Erythroblast (primary cell): ENCODE measurements around the gene SHANK2.

Source experiments
- DNase-seq, 2 experiments: peaks; one replicate each; lab custom pipeline; 2025; lab: John Stamatoyannopoulos, UW
- GATA1 ChIP-seq: IDR thresholded peaks from 2 replicates; pipeline ENCODE4 v1.6.1; 2011; ENCODE audit warnings: low read depth, mild to moderate bottlenecking, control low read depth, low read length, moderate library complexity
- POLR2A ChIP-seq: IDR thresholded peaks from 2 replicates; pipeline ENCODE4 v1.6.1; 2011; ENCODE audit warnings: mild to moderate bottlenecking, low read length

Gene SHANK2

DNA sequence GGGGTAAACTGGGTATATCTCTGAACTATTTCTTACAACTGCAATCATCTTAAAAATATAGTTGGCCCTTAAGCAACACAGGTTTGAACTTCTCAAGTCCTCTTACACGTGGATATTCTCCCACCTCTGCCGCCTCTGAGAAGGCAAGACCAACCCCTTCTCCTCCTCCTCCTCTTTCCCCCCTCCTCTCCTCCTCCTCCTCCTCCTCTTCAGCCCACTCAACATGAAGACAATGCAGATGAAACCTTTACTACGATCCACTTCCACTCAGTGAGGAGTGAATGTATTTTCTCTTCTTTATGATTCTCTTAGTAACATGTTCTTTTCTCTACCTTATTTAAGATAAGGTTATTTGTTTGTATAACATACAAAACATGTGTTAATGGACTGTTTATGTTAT is 20.0 kb downstream of the SHANK2 start:
- no peak for DNase-seq
- no peak for TF ChIP-seq POLR2A
- TF ChIP-seq GATA1 = no peak

DNA sequence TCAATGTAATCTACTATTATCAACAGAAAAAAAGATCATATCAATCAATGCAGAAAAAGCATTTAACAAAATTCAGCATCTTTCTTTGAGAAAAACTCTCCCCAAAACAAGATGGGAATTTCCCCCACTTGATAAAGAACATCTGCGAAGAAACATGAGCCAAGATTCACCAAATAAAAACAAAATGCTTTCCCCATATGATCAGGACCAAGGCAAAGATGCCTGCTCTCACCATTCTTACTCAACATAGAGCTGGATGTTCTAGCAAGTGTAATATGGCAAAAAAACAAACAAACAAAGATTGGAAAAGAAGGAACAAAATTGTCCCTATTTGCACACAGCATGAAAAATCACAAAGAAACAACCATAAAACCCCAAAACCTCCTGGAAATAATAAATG is 23.4 kb downstream of the SHANK2 start:
- TF ChIP-seq POLR2A (no peak), GATA1 (no peak)
- no peak for DNase-seq

DNA sequence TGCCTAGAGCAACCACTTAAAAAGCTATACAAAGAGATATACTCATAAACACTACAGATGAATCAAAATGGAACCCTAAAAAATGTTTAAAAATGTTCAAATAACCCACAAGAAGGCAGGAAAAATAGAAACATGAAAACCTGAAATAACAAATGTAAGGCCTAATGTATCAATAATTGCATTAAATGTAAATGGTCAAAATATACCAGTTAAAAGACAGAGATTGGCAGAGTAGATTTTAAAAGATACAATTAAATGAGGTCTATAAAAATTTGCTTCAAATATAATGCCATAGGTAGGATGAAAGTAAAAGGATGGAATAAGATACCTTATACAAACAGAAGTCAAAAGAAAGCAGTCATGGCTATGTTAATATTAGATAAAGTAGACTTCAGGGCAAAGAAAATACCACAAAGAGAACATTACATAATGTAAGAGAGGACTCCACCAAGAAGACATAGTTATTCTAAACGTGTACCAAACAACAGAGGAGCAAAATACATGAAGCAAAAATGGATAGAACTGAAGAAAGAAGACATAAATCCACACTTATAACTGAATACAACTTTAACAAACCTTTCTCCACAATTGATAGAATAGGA is 25.2 kb downstream of the SHANK2 start:
- TF ChIP-seq POLR2A (no peak), GATA1 (no peak)
- no peak for DNase-seq

DNA sequence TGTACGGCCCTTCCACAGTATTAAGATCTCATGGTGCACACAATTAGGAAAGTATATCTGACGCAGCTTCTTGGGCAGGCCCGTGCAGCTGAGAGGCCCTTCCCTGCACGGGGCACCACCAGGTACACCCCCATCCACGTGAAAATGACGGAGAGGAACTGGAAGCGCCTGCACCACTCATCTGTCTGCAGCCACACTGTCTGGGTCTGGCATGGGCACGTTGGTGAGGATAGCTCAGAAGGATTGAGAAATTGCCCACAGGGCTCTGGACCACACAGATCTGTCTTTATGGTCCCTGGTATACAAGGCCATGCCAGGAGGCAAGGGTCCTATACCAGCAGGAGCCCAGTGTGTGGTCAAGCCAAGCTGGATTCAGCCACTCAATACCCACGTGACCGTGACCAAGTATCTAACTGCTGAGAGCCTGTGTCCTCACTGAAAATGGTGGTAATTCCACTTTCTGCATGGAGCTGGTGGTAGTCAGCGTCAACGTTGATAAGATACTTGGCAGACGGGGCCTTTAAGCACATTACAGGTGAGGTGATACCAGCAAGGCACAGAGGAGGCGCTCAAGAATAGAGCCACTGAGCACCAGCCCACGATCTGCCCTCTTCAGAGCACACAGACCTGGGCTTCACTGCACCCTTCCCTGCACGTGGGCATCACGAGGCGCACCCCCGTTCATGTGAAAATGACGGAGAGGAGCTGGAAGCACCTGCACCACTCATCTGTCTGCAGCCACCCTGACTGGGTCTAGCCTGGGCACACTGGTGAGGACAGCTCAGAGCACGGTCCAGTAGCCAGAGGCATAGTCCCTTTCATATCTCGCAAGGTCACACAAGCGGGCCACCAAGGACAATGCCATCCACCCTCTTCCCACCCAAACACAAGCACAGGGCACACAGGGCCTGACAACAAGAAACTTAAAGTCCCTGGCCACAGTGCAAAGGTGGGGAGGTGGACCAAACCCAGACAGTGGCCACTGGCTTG is 28.4 kb downstream of the SHANK2 start:
- TF ChIP-seq POLR2A (no peak), GATA1 (no peak)
- no peak for DNase-seq

DNA sequence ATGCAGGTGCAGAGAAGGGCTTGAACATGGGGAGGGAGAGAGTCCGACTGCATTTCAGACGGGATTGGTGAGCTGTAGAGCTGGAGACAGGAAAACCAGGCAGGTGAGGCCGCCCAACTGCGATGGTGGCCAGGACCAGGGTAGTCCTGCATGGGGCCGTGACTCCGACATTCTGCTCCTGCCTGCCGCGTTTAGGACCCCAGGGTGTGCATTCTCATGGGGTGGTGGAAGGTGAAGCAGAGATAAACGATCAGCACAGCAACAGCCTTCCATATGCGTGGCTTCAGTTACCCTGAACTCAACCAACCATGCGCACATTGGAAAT is 29.3 kb downstream of the SHANK2 start:
- DNase-seq = no peak
- no peak for TF ChIP-seq GATA1
- no peak for TF ChIP-seq POLR2A

DNA sequence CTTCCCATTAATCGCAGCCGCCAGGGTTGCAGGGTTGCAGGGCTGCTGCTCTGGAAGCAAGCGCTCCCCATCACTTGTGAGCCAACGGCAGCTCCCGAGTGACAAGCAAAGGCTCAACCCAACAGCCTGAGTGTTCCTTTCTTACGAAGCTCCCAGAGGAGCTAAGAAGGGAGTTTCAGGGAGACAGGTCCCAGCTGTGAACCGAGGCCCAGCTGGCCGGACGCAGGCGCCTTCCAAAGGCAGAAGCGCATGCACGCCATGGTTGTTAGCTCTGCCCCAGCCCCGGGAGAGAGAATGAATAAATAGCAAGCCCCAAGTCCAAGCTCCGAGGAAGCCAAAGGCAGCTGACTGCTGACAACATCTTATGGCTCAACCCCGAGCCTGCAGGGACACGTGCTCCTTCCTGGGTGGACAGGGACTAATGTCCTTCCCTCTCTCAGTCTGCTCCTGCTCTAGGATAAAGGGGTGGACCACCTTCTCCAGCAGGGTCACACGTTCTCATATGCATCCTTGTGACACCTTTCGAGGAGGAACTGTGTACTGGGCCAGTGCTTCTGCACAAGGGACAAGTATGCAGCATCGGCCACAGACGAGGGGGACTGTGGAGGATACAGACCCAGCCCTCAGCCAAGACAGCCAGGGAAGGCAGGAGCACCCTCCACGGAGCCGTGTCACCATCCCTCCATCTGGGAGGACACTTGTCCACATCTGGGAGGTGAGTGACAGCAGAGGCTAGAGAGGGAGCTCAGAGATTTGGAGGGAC is 29.9 kb downstream of the SHANK2 start:
- TF ChIP-seq POLR2A = no peak
- TF ChIP-seq GATA1 = no peak
- DNase-seq = no peak

DNA sequence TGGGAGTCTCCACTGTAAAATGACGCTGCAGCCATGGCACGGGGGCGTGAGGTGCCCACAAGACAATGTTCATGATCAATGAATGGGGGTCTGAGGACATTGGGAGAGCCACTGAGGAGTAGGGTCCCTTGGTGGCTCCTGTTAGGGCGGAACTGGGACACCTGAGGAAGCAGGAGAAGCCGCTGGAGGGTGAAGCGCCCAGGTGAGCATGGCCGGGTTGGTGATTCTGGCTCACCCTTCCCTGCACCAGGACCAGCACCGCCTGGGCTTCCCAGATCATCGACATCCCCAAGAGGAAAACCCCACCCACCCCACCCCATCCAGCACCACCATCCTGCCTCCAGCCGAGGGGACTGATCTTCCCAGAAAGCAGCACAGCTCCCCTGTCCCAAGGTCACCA is 30.6 kb downstream of the SHANK2 start:
- no peak for TF ChIP-seq POLR2A
- TF ChIP-seq GATA1 = no peak
- no peak for DNase-seq

DNA sequence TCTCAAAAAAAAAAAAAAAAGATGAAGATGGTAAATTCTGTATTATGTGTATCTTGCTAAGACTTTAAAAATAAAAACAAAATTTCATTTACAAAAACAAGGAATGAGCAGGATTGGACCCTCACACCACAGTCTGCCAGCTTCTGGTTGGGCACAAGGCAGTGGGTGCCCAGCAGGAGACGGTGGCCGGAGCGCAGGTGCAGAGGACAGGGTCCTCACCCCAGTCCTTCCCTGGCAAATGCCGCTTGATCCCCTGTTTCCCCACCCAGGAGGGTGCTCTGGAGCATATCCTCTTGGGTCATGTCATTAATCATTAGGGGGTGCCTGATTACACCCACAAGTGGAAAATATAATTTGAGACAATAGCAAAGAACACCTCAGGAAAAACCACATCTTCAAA is 31.2 kb downstream of the SHANK2 start:
- no peak for DNase-seq
- TF ChIP-seq POLR2A = no peak
- no peak for TF ChIP-seq GATA1

DNA sequence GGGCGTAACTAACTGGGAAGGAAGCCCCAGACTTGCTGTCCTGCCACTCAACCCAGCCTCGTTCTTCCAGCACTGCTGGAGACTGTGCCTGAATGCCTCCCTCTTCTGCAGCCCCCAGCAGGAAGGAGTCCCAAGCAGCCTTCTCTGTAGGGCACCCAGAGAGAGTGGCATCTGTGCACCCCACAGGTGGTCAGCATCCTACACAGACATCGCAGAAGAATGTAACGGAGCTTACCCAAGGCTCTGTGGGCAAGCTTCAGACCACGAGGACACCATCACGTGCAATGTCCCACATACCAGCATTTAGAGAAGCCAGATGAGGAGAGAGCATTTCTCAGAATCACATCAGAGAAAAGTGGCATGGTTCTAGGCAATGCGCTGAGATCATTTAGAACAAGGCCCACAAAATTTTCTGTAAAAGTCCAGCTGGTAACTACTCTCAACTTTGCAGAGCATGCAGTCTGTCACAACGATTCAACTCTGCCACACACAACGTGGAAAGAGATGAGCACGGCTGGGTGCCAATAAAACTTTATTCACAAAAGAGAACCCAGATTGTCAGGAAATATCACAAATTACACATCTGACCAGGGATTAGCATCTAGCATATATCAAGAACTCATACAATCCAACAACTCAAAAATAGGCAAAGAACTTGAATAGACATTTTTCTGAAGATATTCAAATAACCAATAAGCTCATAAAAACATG is 33.4 kb downstream of the SHANK2 start:
- TF ChIP-seq POLR2A (no peak), GATA1 (no peak)
- DNase-seq = no peak

DNA sequence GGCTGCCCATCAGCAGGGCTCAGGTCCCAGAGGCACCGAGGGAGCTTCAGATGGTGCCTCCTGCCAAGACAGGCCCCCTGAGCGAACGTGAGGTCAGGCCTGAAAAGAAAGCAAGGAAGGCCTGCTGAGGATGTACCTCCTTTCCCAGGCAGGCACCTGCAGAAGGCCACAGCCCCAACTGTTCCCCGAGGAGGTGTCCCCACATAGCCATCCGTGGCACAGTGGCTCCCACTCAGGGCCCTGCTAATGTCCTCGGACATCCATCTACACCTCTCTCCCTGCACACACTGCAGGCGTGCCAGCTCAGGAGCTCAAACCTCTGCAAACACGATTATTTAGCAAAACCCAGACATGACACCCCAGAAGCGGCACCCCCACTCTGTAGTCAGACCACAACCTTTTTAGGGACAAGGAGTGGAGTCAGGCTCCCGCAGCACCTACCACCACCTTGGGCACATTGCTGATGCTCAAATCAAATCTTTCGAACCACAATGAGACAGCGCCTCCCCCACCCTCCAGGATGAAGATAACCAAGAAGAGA is 36.9 kb downstream of the SHANK2 start:
- DNase-seq = no peak
- TF ChIP-seq POLR2A (no peak), GATA1 (no peak)

DNA sequence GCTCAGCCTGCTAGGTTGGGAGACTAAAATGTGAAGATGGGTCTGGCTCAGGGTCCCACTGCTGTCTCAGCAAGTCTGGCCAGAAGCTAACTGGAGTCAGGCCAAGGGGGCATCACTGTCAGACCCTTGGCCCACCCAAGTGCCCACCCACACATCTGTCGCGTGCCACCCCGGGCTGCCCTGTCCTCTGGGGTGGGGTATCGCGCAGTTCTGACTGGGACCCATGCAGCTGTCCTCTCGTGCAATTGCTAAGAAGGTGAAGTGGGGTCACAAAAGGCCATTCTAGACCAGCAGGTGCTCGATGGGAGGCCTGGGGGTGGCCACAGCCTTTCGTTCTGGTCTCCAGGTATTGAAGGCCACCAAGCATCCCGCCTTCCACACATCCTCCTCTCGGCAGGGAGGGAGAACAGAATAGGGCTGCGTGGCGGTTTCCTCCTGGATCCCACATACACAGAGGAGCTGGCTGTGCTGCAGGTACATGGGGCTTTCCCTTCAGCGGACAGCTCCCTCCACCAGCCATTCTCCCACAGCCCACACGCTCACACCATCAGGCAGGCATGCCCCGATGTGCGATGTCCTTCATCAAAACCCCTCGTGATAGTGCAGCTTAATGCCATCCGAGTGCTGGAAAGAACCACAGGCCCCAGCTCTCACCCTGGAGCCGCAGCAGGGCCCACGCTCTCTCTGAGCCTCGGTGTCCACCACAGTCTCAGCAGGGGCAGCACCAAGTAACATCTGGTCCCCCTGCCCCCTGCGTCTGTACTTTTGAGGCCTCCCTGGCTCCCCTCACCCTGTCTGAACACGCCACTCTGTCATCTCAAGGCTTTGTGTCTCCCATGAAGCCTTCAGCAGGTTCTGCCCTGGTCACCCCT is 37.6 kb downstream of the SHANK2 start:
- TF ChIP-seq POLR2A = no peak
- DNase-seq = no peak

DNA sequence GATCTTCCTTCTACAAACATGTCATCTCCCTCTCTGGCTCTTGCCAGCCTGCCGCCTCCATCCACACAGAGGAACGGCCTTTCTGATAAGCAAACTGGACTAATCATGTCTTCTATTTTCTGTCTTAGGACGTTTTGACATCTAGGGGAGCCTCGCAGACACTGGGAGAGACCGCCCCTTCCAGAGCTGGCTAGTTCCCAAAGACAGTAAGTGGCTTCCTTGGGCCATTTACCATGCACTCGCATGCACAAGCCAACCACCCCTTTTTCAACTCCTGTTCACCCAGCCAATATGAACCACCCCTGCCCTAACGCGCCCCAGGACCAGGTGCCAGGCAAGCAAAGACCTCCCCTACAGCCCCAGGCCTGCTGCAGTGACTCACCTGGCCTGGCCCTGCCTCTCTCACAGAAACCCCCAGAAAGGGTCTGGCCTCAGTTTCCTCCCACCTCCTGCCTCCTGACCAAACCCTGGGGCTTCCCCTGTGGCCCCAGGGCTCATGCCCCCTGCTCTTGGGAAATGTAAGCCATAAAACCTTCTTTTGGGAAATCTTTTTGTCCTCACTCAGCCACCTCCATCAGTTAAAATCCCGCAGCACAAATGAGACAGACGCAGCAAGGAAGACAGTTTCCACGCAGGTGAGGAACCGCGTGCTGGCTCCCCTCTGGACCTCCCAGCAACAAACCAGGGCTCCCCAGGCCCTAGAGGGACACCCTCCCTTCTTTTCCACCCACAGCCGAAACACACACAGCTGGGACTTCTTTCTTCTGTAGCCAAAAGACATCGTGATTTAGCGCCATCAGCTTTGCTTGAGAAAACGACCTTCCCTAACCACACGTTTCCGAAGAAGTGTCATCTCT is 38.5 kb downstream of the SHANK2 start:
- TF ChIP-seq GATA1 (no peak), POLR2A (no peak)
- no peak for DNase-seq
